GM21526 (cell line): ENCODE measurements around the gene PIGW.
A peak's percentile ranks its signal among the peaks of the same experiment; 100 is the strongest.

ENCODE experiments used
- ATAC-seq: cut with Tn5 transposase; IDR thresholded peaks from one replicate; pipeline ENCODE4 v1.9.1; 2021; ENCODE audit warnings: moderate library complexity; ENCODE audit not compliant: unreplicated experiment, low FRiP score

Gene PIGW, protein sequence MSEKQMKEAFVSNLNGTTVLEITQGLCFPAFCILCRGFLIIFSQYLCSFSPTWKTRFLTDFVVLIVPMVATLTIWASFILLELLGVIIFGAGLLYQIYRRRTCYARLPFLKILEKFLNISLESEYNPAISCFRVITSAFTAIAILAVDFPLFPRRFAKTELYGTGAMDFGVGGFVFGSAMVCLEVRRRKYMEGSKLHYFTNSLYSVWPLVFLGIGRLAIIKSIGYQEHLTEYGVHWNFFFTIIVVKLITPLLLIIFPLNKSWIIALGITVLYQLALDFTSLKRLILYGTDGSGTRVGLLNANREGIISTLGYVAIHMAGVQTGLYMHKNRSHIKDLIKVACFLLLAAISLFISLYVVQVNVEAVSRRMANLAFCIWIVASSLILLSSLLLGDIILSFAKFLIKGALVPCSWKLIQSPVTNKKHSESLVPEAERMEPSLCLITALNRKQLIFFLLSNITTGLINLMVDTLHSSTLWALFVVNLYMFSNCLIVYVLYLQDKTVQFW

GRCh38 chr17:36534840-36535668 is at the start of gene PIGW, which contains the start of gene MYO19:
TSS of gene PIGW (plus strand) at chr17:36534987. CDS start at chr17:36537102, 2,115 bp downstream.
TSS of gene MYO19 (minus strand) at chr17:36534868. CDS start at chr17:36532538, 2,330 bp downstream.
- peak; percentile 47 for ATAC-seq

DNA sequence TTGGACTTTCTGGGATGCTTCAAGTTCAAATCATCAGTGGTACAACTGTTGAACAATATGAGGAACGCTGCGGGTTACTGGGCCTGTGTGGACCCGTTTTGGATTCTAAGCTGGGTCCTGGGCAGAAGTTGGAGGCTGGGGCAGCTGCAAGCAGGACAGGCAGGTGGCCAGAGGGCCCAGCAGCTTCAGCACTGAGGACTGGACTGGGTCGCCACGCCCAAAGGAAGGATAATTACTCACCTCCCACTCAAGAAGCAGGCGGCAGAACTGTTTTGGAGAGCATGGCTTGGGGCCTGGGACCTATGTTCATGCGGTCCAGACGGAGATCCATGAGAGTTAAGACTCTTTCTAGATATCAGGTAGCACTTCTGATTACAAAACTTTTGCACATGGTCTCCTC is 49.8 kb upstream of the PIGW start:
- no peak for ATAC-seq

DNA sequence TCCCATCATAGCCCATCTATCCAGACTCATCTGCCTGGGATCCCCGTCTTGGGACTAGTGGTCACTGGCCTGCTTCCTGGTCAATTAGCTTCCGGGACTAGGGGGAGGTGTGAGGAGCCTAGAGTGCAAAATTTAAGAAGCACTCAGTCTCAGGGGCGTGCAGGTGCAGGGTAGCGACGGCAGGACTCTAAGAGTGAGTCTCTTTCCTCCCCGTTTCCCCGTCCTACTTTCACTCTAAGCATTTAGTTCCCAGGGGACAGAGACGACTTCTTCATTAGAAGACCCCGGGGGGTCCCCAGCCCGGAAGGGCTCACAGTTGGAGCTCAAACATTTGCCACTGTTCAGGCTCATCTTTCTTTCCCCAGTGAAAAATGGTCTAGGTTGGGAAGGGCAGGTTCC is 49.0 kb upstream of the PIGW start:
- no peak for ATAC-seq

GRCh38 chr17:36486204-36487194 is 48.3 kb upstream of the PIGW start, which contains the start of gene ZNHIT3:
TSS of gene ZNHIT3 (plus strand) at chr17:36486681. CDS start at chr17:36486700, 19 bp downstream.
- peak; percentile 71 for ATAC-seq

GRCh38 chr17:36493956-36494355 is 40.8 kb upstream of the PIGW start:
- no peak for ATAC-seq

DNA sequence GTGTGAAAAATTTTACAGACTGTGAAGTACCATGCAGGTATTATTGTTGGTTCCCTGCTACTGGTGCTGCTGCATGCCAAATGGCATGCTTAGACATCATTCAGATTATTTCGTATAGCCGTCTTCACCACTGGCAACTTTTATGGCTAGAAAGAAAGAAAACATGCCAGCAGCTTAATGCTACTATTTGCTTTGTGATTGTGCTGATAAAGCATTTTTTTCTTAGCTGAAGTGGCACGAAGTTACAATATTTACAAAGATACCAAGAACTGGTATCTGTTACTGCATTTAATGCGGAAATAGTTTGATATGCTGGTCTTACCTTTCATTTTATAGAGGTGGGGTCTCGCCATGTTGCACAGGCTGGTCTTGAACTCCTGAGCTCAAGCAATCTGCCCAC is 40.1 kb upstream of the PIGW start:
- no peak for ATAC-seq

DNA sequence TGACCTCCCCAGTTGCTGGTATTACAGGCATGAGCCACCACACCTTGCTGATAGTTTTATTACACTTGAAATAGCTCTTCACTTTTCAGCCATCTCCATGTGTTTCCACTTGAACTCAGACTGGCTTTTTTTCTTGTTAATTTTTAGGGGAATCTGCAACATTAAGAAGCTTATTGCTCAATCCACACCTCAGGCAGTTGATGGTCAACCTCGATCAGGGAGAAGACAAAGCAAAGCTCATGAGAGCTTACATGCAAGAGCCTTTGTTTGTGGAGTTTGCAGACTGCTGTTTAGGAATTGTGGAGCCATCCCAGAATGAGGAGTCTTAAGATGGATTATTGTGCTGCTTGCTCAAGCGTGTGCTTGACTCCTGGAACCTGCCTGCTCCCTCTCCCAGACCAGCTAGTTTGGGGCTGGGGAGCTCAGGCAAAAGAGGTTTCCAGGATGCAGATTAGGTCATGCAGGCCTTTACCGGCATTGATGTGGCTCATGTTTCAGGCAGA is 39.7 kb upstream of the PIGW start:
- no peak for ATAC-seq

GRCh38 chr17:36496018-36496789 is 38.6 kb upstream of the PIGW start:
- ATAC-seq = no peak

DNA sequence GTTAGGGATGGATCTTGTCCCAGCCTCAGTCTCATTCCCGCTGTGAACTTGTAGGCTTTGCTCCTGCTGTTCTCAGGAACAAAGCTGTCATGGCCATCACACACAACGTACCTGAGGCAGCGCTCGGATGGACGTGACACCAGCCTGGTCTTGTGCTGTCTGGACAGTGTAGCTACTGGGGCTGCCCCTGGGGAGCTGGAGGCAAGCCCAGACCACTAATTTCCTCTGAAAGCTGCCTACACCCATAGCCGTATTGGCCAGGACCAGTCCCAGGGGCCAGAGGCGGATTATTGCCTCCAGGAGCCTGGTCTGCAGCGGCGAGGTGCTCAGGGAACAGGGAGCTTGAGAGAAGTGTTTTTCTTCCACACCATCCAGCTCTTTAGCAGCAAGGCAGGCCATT is 36.6 kb upstream of the PIGW start:
- ATAC-seq = no peak

DNA sequence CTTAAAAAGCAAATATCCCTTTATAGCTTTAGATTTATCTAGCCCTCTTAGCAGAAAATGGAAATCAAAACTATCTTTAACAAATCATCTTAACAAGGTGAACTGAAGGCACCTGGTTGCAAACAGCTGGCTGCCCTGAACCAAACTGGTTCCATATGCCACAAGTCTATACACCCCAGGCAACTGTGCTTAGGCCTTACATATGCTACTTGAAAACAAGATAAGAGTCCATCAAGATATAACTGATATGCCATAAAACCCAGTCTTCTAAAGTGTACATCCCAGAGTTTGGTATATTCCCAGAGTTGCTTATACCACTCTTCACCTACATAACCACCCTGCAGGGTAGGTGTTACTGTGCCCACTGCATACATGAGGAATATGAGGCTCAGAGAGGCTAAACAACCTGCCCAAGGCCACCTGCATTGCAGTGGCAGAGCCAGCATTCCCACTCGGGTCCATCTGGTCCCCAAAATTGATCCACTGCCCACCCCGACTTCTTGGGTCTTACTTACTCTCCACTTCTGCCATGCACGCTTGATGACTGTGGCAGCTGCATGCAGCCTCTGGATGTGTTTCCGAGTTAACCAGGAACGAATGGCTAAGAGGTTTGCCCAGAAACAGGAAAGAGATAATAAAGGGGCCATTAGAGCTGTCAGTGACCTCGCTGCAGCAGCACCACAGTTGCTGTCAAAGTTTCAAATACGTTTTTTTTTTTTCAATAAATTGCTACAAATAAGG is 36.1 kb upstream of the PIGW start:
- no peak for ATAC-seq

DNA sequence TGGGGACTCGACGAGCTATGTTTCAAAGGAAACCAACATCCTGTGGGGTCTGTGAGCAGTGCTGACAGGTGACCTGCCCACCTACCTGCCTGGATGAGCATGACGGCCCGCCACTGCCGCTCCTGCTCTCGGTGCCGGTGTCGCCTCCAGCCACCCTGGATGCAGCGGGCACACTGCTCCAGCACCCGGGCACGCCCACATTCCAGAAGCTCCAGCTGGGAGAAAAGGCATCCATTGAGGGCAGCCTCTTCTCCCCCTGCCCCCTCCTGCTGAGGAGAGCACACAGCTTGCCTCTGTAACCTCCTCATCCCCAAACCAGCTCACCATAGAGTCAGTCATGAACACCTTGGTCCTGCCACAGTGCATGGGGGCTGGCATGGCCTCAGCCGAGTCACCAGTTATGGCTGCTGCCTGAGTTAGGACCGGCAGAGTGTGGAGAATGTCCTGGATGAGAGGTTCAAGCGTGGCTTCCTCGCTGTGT is 34.0 kb upstream of the PIGW start:
- ATAC-seq = no peak

GRCh38 chr17:36501351-36501750 is 33.4 kb upstream of the PIGW start:
- no peak for ATAC-seq

DNA sequence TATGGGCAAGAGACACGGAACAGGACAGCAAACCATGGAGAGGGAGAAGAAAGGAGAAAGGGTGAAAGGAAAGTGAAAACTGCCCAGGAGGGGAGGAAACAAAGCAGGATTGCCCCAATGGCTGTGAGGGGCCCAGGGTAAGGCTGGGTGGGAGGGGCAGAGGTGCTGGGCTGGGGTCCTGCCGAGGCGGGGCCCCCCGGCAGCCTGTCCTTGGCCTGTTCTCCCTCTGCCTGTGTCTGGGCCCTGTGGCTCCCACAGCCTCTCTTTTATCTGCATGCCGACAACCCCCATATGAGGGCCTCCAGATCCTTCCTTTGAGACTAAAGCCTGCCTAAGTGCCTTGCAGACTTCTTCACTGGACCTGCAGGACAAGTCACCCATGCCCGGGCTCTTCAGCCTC is 32.8 kb upstream of the PIGW start:
- ATAC-seq = no peak

GRCh38 chr17:36503456-36504155 is 31.2 kb upstream of the PIGW start:
- no peak for ATAC-seq

- ATAC-seq = no peak
Observed at GRCh38 chr17:36504156-36504545, 30.6 kb upstream of the PIGW start.

- ATAC-seq = no peak
Observed at GRCh38 chr17:36505171-36505570, 29.6 kb upstream of the PIGW start.

DNA sequence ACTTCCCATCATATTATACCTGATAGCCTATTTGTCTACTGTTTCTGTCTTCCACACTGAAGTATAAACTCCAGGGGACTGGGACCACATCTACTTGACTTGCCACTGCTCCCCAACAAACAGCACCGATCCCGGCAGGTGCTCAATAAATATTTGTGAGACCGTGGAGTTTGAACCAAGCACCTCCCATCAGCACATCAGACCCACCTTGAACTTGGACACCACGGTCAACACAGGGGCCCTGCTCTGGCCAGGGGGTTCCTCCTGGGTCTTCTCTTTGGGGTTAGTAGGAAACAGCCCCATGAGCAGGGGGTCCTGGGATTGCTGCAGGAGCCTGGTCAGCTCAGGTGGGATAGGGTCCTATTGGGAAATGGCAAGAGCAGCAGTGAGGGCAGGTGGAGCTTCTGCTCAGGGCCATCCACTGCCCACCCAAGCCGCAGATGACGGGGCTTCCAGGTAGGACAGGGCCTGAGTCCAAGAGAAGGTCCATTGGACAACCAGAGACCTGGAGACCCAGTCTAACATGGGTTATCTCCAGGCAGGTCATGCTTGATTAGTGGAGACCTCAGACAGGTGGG is 28.4 kb upstream of the PIGW start:
- ATAC-seq = no peak
